Measurements from ENCODE around the gene OPCML.

OPCML gene

DNA sequence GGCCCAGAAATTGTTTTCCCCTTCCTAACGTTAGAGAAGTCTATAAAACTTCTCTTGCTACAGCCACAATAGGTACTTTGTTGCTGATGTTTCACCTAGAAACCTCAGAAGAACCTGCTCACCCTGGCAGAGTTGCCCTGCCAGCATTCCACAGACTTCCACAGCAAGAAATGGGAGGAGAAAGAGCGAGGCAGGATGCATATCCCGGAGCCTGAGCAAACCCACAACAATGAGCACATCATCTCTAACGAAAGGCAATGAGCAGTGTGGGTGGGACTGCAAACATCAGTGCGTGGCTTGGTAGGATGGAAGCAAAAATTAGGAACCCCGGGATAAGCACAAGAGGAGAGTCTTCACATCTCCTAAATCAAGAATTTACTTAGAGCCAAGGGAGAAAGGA is 892.3 kb downstream of the OPCML start:
- DNase-seq, result no peak

- no peak for DNase-seq
Observed at GRCh38 chr11:132639403-132639802, 892.9 kb downstream of the OPCML start.

DNA sequence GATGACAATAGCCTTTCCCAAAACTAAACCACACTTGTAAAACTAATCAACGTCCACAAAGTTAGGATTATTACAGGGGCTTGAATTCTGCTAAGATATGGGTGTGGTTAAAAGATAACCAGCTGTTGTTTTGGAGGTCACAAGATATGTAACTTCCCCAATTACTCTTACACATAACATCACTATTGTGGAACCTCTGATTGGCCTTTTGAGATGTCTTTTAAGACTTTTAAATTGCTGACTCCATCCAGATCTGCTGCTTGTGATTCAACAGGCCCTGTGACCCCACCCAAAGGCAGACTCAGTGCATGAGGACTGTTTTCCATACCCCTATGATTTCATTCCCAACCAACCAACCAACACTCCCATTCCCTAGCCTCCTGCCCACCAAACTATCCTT is 893.9 kb downstream of the OPCML start:
- DNase-seq, result no peak

DNA sequence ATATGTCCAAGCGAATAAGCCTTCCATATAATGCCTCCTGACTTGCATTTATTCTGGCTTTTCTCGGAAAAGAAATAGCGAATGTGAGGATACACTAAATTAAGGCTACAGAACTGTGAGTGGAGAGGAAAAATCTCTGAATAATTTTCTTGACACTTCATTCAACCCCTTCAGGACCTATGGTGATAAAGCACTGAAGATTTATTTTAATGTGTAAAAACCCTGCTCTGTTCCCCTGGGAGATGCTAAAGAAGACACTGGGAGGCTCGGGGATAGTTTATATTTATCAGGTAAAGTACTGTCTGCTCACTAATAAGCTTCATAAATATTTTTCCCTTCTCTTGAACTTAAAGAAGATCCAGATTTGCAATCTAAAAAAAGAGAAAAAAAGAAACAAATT is 895.8 kb downstream of the OPCML start:
- DNase-seq, result no peak

DNA sequence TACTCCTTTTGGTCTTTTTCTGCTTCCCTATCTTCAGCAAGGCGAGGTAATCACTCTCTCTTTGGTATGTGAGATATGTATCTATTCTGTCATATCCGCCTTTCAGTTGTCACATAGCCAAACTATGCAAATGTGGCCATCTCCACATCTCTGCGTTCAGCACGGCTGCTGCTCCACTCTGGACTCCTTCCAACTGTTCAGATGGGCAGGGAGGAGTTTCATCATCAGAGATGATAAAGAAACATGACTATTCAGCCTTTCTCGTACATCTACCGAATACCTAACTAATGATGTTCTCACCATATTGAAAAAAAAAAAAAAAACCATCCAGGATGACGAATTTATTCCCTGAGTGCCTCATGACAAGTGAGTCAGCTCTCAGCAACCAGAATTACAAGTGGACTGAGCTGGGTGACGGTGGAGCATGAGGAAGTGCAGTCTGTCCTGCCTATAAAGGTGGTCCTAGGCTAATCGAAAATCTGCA is 899.6 kb downstream of the OPCML start:
- DNase-seq, result no peak

DNA sequence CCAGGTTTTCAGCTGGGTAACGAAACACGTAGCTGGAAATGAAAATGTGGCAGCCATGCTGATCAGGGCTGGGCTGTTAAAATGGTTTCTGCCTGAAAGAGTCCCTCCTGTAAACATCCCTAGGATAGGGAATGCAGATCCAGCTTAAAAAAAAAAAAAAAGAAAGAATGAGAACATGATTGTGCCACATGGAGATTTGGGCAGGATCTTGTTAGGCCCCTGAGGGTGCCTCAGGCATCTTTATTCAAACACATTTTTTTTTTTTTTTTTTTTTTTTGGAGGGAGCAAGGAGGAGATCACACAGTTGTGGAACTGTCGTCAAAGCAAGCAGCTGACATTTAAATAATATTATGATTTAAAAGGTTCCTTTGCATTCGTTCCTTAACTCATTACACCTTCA is 900.3 kb downstream of the OPCML start:
- DNase-seq, result no peak

DNA sequence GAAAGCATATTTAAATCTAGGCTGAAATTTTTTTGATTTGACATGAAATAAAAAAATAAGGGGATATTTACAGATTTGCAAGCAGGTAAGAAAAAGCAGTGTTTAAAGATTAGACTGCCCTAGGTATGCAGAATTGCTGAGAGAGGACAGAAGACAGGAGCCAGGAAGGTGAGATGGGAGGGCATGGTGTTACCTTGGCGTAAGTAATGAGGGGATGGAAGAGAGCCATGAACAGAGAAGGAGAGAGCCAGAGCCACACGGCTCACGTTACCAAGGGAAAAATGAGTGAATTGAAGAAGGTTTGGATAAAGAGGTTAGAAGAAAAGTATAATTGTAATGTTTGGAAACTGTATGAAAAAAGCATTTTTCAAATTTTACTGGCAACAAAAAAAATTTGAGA is 904.3 kb downstream of the OPCML start:
- DNase-seq, result no peak

- DNase-seq, result no peak
Observed at GRCh38 chr11:132626446-132626845, 905.9 kb downstream of the OPCML start.

GRCh38 chr11:132623511-132623910 is 908.8 kb downstream of the OPCML start:
- DNase-seq, result no peak

- DNase-seq, result no peak
Observed at GRCh38 chr11:132621976-132622580, 910.2 kb downstream of the OPCML start.

GRCh38 chr11:132620423-132620822 is 911.9 kb downstream of the OPCML start:
- DNase-seq, result no peak

GRCh38 chr11:132610791-132611190 is 921.5 kb downstream of the OPCML start:
- DNase-seq, result no peak

GRCh38 chr11:132610216-132610615 is 922.1 kb downstream of the OPCML start:
- DNase-seq, result no peak

GRCh38 chr11:132607575-132607974 is 924.7 kb downstream of the OPCML start:
- no peak for DNase-seq

DNA sequence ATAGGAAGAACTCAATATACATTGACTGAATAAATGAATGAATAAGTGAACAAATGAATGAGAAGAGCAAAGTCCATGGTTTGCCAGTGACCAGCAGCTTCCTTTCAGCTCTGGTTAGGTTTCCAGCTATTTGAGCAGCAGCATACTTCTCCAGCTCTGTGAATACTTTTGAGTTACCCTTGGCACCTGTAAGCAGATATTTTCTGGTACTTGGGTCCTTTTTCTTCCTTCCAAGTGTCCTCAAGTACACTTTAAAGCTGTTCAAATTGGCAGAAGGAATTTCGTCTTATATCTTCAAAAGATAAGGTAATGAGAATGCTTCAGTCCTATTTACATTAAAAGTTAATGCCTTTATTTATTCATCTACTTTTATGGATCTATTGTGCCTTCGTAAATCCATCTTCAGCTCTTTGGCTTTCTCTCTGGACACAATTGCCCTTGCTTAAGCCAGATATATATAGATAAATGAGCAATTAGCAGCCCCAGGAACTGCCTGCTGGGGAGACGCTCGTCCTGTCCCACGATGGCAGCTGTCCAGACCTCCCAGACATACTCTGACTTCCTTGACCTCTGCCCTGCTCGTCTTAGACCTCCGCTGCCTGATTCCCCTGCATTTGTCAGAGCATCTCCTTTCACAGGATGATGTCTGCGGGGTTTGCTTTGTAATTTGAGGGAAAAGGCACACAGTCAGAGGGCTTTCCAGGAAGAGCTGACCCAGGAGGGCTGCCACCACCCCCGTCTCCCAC is 926.3 kb downstream of the OPCML start:
- DNase-seq, result no peak

DNA sequence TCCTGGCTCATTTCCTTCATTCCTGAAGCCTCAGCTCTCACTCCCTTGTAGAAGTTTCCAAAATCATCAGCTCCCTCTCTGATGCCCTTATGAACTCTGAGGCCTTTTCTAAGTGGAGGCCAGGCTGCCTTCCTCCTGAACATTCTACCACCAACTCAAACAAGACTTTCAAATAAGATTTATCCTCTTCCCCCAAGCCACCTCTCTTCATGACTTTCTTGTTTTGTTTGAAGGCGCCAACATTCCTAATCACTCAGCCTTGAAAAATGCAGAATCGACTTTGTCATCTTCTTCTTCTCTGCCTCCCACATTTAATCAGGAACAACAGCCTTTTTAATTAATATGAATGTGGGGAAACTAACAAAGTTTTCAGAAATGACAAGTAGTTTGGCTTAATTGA is 927.9 kb downstream of the OPCML start:
- DNase-seq, result no peak

GRCh38 chr11:132601875-132602274 is 930.4 kb downstream of the OPCML start:
- no peak for DNase-seq

GRCh38 chr11:132595711-132596134 is 936.6 kb downstream of the OPCML start:
- DNase-seq, result peak; percentile 84

GRCh38 chr11:132595246-132595645 is 937.1 kb downstream of the OPCML start:
- no peak for DNase-seq

DNA sequence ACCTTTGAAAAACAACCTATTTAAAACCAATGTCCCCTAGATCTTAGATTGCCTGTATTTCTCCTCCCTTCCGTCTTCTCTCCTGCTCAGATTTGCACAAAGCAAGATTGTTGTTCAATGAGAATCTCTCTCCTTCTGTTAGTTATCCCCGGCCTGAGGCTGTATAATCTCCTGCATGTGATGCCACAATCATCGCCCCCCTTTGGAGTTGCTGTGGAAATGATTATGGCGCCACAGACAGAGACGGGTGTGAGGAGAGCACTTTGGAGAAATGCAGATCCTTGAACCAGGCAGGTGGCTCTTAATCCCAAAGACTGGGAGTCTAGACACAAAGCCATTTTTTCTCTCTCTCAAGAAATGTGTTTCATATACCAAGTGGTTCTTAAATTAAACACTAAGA is 941.3 kb downstream of the OPCML start:
- peak; percentile 5 for DNase-seq

DNA sequence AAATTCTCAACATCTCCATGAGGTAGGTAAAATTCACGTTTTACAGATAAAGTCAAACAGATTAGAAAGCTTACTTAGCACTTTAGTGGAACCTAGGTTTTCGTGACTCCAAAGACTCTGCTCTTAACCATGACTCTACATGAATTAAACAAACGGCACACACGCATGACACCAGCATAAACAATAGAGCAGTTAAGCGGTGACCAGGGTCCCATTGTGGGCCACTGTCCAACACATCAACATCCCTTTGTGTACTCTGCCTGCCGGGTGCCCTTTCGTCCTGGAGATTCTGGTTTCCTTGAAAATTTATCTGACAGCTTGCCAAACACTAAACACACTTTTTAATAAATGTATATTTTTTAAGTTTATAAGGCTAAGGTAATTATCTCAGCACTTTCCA is 941.7 kb downstream of the OPCML start:
- no peak for DNase-seq

- DNase-seq, result no peak
Observed at GRCh38 chr11:132589791-132590190, 942.5 kb downstream of the OPCML start.

- DNase-seq, result no peak
Observed at GRCh38 chr11:132588366-132588765, 943.9 kb downstream of the OPCML start.

DNA sequence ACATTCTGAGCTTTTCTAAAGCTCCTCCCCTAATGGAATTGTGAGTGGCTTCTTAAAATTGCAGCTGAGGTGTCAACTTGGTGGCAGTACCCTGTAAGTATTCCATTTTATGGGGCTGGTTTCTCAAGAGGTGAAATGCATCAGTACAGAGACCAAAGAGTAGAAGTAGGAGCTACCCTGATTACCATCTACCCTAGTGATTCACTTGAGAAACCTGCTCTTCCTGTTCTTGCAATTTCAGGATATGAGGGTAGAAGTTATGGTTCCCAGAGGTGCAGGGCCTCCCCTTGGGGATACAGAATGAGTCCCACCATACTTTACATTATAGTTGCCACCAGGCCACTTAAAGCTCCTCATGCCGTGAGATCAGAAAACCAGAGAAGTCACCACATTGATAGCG is 944.6 kb downstream of the OPCML start:
- no peak for DNase-seq

- no peak for DNase-seq
Observed at GRCh38 chr11:132586801-132587200, 945.5 kb downstream of the OPCML start.

All from NCI-H82 (cell line).